ENCODE data around the gene SYNGR4.

Gene SYNGR4

DNA sequence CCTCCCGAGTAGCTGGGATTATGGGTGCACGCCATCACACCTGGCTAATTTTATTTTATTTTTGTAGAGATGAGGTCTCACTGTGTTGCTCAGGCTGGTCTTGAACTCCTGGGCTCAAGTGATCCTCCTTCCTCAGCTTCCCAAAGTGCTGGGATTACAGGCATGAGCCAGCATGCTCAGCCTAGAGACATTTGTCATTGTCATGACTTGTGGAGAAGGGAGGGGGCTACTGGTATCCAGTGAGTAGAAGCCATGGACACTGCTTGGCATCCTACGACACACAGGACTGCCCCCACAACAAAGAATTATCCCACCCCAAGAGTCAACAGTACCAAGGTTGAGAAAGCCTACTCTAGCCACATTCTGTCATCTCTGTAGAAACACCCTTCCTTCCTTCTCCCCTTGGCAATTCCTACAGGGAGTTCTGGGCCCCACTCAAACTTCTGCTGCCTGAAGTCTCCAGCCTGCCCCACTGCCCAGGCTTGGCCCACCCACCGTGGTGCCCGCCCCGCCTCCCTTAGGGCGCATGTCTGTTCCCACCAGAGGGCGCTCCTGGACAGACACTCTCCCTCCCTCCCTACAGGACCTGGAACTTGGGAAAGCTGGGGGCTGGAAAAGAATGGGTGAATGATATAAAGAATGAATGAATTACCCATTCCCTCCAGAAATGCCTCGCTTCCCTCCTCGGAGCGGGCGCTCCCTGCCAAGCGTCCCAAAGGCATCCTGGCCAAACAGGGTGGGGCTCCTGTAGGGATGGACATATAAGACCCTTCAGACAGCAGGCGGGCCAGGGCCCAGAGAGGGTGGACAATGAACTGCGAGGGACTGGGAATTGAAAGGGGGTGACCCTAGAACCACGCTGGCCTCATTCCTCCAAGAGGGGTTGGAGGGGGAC lies 44.3 kb upstream of the SYNGR4 start:
- Histone ChIP-seq H3K4me3 (ENCODE audit: low read depth in 1 of 2, low read length in 2 of 2) (no peak overlapping the region), H2AFZ (ENCODE audit: low read depth, low read length) (no peak overlapping the region), H3K27me3 (ENCODE audit: insufficient read depth, low read length, poor library complexity) (no peaks in the 10 kb centered on the region), H3K79me2 (ENCODE audit: insufficient read depth, low read length) (no peaks in the 10 kb centered on the region), H3K27ac (ENCODE audit: low read length) (no peak overlapping the region), H3K36me3 (ENCODE audit: insufficient read depth, low read length) (no peaks in the 10 kb centered on the region; the same call in 1 of the 2 replicates), H3K9ac (ENCODE audit: low read depth, low read length) (no peak overlapping the region), H3K4me1 (ENCODE audit: insufficient read depth, low read length) (peaks cover 23% of the 10 kb centered on the region), H3K9me3 (ENCODE audit: insufficient read depth, low read length, severe bottlenecking) (no peaks in the 10 kb centered on the region), H3K4me2 (ENCODE audit: insufficient read depth, low read length) (no peak overlapping the region; the same call in 1 of the 2 replicates), H4K20me1 (ENCODE audit: insufficient read depth, low read length) (peaks cover 7% of the 10 kb centered on the region)
- ATAC-seq (ENCODE audit: insufficient read depth, low read depth) (peak; percentile 34; the same call in 2 of the 3 replicates), DNase-seq (peak; percentile 79)
- no peak for TF ChIP-seq EZH2 (IDR thresholded peaks at IDR 0.05; ENCODE audit: borderline replicate concordance, low read depth, low read length, severe bottlenecking)
- TF ChIP-seq, protein P1, sequence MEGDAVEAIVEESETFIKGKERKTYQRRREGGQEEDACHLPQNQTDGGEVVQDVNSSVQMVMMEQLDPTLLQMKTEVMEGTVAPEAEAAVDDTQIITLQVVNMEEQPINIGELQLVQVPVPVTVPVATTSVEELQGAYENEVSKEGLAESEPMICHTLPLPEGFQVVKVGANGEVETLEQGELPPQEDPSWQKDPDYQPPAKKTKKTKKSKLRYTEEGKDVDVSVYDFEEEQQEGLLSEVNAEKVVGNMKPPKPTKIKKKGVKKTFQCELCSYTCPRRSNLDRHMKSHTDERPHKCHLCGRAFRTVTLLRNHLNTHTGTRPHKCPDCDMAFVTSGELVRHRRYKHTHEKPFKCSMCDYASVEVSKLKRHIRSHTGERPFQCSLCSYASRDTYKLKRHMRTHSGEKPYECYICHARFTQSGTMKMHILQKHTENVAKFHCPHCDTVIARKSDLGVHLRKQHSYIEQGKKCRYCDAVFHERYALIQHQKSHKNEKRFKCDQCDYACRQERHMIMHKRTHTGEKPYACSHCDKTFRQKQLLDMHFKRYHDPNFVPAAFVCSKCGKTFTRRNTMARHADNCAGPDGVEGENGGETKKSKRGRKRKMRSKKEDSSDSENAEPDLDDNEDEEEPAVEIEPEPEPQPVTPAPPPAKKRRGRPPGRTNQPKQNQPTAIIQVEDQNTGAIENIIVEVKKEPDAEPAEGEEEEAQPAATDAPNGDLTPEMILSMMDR (IDR thresholded peaks at IDR 0.05; ENCODE audit: borderline replicate concordance, extremely low read depth, low read length, poor library complexity, severe bottlenecking) = peak; percentile 88

DNA sequence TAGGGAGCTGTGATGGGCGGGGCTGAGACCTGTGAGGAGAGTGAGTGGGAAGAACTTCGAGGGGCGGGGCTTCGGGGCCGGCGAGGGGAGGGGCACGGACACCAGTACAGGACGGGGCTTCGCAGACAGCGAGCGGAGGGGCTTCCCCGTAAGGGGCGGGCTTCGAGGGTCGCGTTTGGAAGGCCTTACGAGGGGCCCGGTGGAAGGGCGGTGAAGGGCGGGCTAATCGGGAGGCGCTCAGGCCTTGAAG lies 42.9 kb upstream of the SYNGR4 start:
- no peak for TF ChIP-seq EZH2 (IDR thresholded peaks at IDR 0.05; ENCODE audit: borderline replicate concordance, low read depth, low read length, severe bottlenecking)
- TF ChIP-seq, protein P1 (IDR thresholded peaks at IDR 0.05; ENCODE audit: borderline replicate concordance, extremely low read depth, low read length, poor library complexity, severe bottlenecking) = no peak
- Histone ChIP-seq H3K9ac (ENCODE audit: low read depth, low read length) (peak overlapping the region; percentile 100), H3K79me2 (ENCODE audit: insufficient read depth, low read length) (no peaks in the 10 kb centered on the region), H3K36me3 (ENCODE audit: insufficient read depth, low read length) (no peaks in the 10 kb centered on the region; the same call in 1 of the 2 replicates), H3K4me2 (ENCODE audit: insufficient read depth, low read length) (peak overlapping the region; percentile 90), H3K27me3 (ENCODE audit: insufficient read depth, low read length, poor library complexity) (no peaks in the 10 kb centered on the region), H2AFZ (ENCODE audit: low read depth, low read length) (peak overlapping the region; percentile 96), H3K4me3 (ENCODE audit: low read depth in 1 of 2, low read length in 2 of 2) (peak overlapping the region; percentile 59 to 83), H3K9me3 (ENCODE audit: insufficient read depth, low read length, severe bottlenecking) (no peaks in the 10 kb centered on the region), H3K4me1 (ENCODE audit: insufficient read depth, low read length) (peaks cover 37% of the 10 kb centered on the region), H3K27ac (ENCODE audit: low read length) (peak overlapping the region; percentile 100), H4K20me1 (ENCODE audit: insufficient read depth, low read length) (peaks cover 7% of the 10 kb centered on the region)
- peak; percentile 65 for ATAC-seq (ENCODE audit: insufficient read depth, low read depth)
- DNase-seq = peak; percentile 97

DNA sequence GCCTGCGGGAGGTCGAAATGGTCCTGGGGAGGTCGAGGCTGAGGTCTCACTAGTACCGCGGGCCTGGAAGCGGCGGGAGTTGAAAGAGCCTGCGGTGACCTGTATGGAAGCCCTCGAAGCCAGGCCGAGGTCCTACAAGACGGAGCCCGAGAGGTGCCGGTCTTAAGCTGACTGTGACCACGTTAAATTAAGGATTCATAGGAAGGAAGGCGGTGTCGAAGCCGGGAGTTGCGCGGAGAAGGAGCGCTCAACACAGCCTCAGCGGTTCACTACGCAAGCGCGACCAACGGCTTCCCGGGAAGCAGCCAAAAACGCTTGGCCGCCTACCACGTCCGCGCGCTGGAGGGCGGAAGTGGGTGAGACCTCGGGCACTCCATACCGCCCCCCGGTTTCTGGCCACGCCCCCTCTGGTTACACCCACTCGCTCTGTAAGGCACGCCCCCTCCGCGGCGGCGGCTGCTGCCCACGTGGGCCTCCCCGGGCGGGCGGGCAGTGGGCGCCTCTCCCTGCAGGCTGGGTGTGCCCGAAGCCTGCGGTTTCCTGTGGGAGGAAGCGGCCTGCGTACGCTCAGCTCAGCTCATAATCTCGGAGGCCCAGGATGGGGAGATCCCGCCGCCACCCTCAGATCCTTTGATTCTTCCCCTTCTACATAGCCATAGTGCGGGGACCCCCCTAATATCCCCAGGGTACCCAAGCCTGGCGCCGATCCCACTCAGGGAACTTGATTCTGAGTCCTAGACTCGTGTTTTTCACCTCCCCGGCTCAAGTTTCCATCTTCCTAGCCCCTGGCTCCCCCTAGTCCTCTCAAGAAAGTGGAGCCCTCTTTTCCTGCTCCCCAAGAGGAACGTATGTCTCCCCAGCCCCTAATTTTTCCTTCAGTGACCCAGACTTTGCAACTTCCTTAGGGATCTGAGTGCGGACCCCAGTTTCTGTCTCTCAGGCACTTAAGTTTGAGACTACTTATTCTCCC lies 42.3 kb upstream of the SYNGR4 start:
- peak; percentile 84 for ATAC-seq (ENCODE audit: insufficient read depth, low read depth)
- Histone ChIP-seq H3K4me2 (ENCODE audit: insufficient read depth, low read length) (peak overlapping the region; percentile 90), H3K4me1 (ENCODE audit: insufficient read depth, low read length) (peaks cover 37% of the 10 kb centered on the region), H3K27ac (ENCODE audit: low read length) (peak overlapping the region; percentile 100), H3K4me3 (ENCODE audit: low read depth in 1 of 2, low read length in 2 of 2) (peak overlapping the region; percentile 59 to 83), H3K79me2 (ENCODE audit: insufficient read depth, low read length) (no peaks in the 10 kb centered on the region), H4K20me1 (ENCODE audit: insufficient read depth, low read length) (peaks cover 7% of the 10 kb centered on the region), H3K36me3 (ENCODE audit: insufficient read depth, low read length) (no peaks in the 10 kb centered on the region; the same call in 1 of the 2 replicates), H2AFZ (ENCODE audit: low read depth, low read length) (peak overlapping the region; percentile 96), H3K9me3 (ENCODE audit: insufficient read depth, low read length, severe bottlenecking) (no peaks in the 10 kb centered on the region), H3K27me3 (ENCODE audit: insufficient read depth, low read length, poor library complexity) (no peaks in the 10 kb centered on the region), H3K9ac (ENCODE audit: low read depth, low read length) (peak overlapping the region; percentile 100)
- peak; percentile 99 for DNase-seq
- TF ChIP-seq, protein P1 (IDR thresholded peaks at IDR 0.05; ENCODE audit: borderline replicate concordance, extremely low read depth, low read length, poor library complexity, severe bottlenecking) = no peak
- no peak for TF ChIP-seq EZH2 (IDR thresholded peaks at IDR 0.05; ENCODE audit: borderline replicate concordance, low read depth, low read length, severe bottlenecking)

All from DND-41 (cell line).